ENCODE results near the gene ZNF396. TPM values are rescaled to one million over a fixed set of nuclear protein-coding genes. Genes with fewer than 3 reads are reported as not detected.

ZNF396 gene
- total and polyA plus RNA-seq, 9 of the 15 experiments (the other 6 are each of a cell fraction or from before 2014, with no cell fraction given), result 0.73 to 2.3 (median 1.9) TPM

DNA sequence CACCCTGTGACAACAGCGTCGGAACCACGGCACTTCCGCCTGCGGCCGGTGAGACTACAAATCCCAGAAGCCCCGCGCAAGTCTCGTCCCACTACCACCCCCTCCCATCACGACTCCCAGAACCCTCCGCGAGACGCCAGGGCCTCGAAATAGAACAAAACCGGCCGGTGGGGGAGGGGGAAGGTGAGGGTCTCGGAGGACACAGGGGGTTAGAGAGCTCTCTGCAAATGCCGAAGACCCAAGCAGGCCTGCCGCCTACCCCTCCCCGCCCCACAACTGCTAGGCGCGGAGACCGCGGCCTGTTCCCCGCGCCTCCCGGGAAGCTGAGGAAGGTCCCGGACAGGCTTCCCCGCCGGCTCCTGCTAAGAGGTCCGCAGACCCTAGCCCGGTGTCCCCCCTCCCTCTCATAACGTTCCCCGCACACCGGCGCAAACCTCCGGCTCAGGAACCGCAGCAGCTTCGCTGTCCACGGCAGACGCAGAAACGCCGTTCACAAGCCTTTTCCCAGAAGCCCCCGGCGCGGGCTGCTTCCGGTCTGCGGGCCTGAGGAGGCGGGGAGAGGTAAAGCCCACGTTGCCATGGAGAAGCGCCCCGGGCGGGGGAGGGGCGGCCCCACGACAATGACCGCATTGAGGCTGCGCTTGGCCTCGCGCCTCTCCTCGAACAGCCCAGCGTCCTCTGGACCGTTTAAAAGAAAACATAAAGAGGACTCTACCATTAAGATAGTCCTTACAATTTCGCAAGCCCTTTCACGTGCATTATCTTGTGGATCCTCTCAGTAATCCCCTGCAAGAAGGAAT, 33.0 kb downstream of the ZNF396 start, which contains the start of gene ZNF24 (continued):
- TF ChIP-seq TFAP4 (CRISPR knock-in tag; IDR thresholded peaks at IDR 0.05; ENCODE audit: borderline replicate concordance), result peak; percentile 54; the same call in 1 of the 2 replicates
- peak; percentile 17; the same call in 1 of the 2 replicates for TF ChIP-seq NCOR1 (IDR thresholded peaks at IDR 0.05)
- no peak for TF ChIP-seq MCM2 (IDR thresholded peaks at IDR 0.05; ENCODE audit: low read depth)
- TF ChIP-seq FOXK1 (CRISPR knock-in tag; IDR thresholded peaks at IDR 0.05; ENCODE audit: borderline replicate concordance), result no peak
- no peak for TF ChIP-seq ZC3H4 (CRISPR knock-in tag; IDR thresholded peaks at IDR 0.05; ENCODE audit: borderline replicate concordance)
- TF ChIP-seq ZNF740 (CRISPR knock-in tag; IDR thresholded peaks at IDR 0.05), result 0 out of 2 replicates have a peak, but pooled peaks have one; percentile 60
- TF ChIP-seq ZNF740 (tag; IDR thresholded peaks at IDR 0.05), result no peak
- no peak for TF ChIP-seq ZNF77 (CRISPR knock-in tag; IDR thresholded peaks at IDR 0.05)
- TF ChIP-seq EP300 (IDR thresholded peaks at IDR 0.05; ENCODE audit: low read length), result peak; percentile 4; the same call in 1 of the 2 replicates
- TF ChIP-seq, protein P1, sequence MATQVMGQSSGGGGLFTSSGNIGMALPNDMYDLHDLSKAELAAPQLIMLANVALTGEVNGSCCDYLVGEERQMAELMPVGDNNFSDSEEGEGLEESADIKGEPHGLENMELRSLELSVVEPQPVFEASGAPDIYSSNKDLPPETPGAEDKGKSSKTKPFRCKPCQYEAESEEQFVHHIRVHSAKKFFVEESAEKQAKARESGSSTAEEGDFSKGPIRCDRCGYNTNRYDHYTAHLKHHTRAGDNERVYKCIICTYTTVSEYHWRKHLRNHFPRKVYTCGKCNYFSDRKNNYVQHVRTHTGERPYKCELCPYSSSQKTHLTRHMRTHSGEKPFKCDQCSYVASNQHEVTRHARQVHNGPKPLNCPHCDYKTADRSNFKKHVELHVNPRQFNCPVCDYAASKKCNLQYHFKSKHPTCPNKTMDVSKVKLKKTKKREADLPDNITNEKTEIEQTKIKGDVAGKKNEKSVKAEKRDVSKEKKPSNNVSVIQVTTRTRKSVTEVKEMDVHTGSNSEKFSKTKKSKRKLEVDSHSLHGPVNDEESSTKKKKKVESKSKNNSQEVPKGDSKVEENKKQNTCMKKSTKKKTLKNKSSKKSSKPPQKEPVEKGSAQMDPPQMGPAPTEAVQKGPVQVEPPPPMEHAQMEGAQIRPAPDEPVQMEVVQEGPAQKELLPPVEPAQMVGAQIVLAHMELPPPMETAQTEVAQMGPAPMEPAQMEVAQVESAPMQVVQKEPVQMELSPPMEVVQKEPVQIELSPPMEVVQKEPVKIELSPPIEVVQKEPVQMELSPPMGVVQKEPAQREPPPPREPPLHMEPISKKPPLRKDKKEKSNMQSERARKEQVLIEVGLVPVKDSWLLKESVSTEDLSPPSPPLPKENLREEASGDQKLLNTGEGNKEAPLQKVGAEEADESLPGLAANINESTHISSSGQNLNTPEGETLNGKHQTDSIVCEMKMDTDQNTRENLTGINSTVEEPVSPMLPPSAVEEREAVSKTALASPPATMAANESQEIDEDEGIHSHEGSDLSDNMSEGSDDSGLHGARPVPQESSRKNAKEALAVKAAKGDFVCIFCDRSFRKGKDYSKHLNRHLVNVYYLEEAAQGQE (IDR thresholded peaks at IDR 0.05; ENCODE audit: borderline replicate concordance), result no peak
- TF ChIP-seq, protein P1 (CRISPR knock-in tag; IDR thresholded peaks at IDR 0.05; ENCODE audit: low read depth), result peak; percentile 71; the same call in 1 of the 2 replicates
- no peak for TF ChIP-seq BDP1 (IDR thresholded peaks at IDR 0.05; ENCODE audit: insufficient read depth, insufficient read length)
- no peak for TF ChIP-seq HNRNPH1 (optimal IDR thresholded peaks at IDR 0.05; ENCODE audit: low read depth, low read length)
- TF ChIP-seq, protein P2, sequence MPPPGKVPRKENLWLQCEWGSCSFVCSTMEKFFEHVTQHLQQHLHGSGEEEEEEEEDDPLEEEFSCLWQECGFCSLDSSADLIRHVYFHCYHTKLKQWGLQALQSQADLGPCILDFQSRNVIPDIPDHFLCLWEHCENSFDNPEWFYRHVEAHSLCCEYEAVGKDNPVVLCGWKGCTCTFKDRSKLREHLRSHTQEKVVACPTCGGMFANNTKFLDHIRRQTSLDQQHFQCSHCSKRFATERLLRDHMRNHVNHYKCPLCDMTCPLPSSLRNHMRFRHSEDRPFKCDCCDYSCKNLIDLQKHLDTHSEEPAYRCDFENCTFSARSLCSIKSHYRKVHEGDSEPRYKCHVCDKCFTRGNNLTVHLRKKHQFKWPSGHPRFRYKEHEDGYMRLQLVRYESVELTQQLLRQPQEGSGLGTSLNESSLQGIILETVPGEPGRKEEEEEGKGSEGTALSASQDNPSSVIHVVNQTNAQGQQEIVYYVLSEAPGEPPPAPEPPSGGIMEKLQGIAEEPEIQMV (tag; conservative IDR thresholded peaks at IDR 0.05; ENCODE audit: low read depth), result no peak
- TF ChIP-seq SMAD3 (CRISPR knock-in tag; conservative IDR thresholded peaks at IDR 0.05), result peak; percentile 56; the same call in 1 of the 2 replicates
- no peak for TF ChIP-seq SMC3 (conservative IDR thresholded peaks at IDR 0.05; ENCODE audit: insufficient read depth, low read depth, low read length)

All from K562 (cell line).